ENCODE measurements around the gene CR1L.

The CR1L gene

GRCh38 chr1:207612762-207613161, 32.2 kb upstream of the CR1L start:
- TF ChIP-seq FOXP2 (optimal IDR thresholded peaks at IDR 0.05; ENCODE audit: borderline replicate concordance, extremely low read depth, extremely low read length, insufficient read depth) (no peak), TAF1 (IDR thresholded peaks at IDR 0.05; ENCODE audit: borderline replicate concordance, insufficient read depth, low read length) (no peak), SIN3A (IDR thresholded peaks at IDR 0.05; ENCODE audit: borderline replicate concordance, insufficient read depth, low read length) (no peak), REST (IDR thresholded peaks at IDR 0.05; ENCODE audit: insufficient read depth in 1 of 2, low read depth in 2 of 2, low read length in 2 of 2) (no peak), POLR2AphosphoS5 (IDR thresholded peaks at IDR 0.05; ENCODE audit: low read depth, low read length) (no peak)

GRCh38 chr1:207619871-207620542, 24.9 kb upstream of the CR1L start:
- TF ChIP-seq SIN3A (IDR thresholded peaks at IDR 0.05; ENCODE audit: borderline replicate concordance, insufficient read depth, low read length) (no peak), TAF1 (IDR thresholded peaks at IDR 0.05; ENCODE audit: borderline replicate concordance, insufficient read depth, low read length) (no peak), FOXP2 (optimal IDR thresholded peaks at IDR 0.05; ENCODE audit: borderline replicate concordance, extremely low read depth, extremely low read length, insufficient read depth) (no peak), REST (IDR thresholded peaks at IDR 0.05; ENCODE audit: insufficient read depth in 1 of 2, low read depth in 2 of 2, low read length in 2 of 2) (no peak), POLR2AphosphoS5 (IDR thresholded peaks at IDR 0.05; ENCODE audit: low read depth, low read length) (no peak)

GRCh38 chr1:207620543-207620893, 24.4 kb upstream of the CR1L start:
- TF ChIP-seq POLR2AphosphoS5 (IDR thresholded peaks at IDR 0.05; ENCODE audit: low read depth, low read length): no peak
- no peak for TF ChIP-seq REST (IDR thresholded peaks at IDR 0.05; ENCODE audit: insufficient read depth in 1 of 2, low read depth in 2 of 2, low read length in 2 of 2)
- TF ChIP-seq TAF1 (IDR thresholded peaks at IDR 0.05; ENCODE audit: borderline replicate concordance, insufficient read depth, low read length): no peak
- no peak for TF ChIP-seq SIN3A (IDR thresholded peaks at IDR 0.05; ENCODE audit: borderline replicate concordance, insufficient read depth, low read length)
- no peak for TF ChIP-seq FOXP2 (optimal IDR thresholded peaks at IDR 0.05; ENCODE audit: borderline replicate concordance, extremely low read depth, extremely low read length, insufficient read depth)

- no peak for TF ChIP-seq FOXP2 (optimal IDR thresholded peaks at IDR 0.05; ENCODE audit: borderline replicate concordance, extremely low read depth, extremely low read length, insufficient read depth)
- no peak for TF ChIP-seq TAF1 (IDR thresholded peaks at IDR 0.05; ENCODE audit: borderline replicate concordance, insufficient read depth, low read length)
- TF ChIP-seq POLR2AphosphoS5 (IDR thresholded peaks at IDR 0.05; ENCODE audit: low read depth, low read length): no peak
- TF ChIP-seq SIN3A (IDR thresholded peaks at IDR 0.05; ENCODE audit: borderline replicate concordance, insufficient read depth, low read length): no peak
- no peak for TF ChIP-seq REST (IDR thresholded peaks at IDR 0.05; ENCODE audit: insufficient read depth in 1 of 2, low read depth in 2 of 2, low read length in 2 of 2)
Measured at GRCh38 chr1:207626972-207627337, 18.0 kb upstream of the CR1L start.
